HG02938 (cell line): ENCODE measurements around the gene PCARE.
A peak's percentile ranks its signal among the peaks of the same experiment; 100 is the strongest.
"Not testable (repeated sequence)": the region's sequence is repeated elsewhere in the genome, so short reads cannot be mapped to it uniquely, and the experiment has no call there.

Experiments used
- ATAC-seq: cut with Tn5 transposase; IDR thresholded peaks from one replicate; pipeline ENCODE4 v1.9.1; 2021; ENCODE audit warnings: mild to moderate bottlenecking, moderate library complexity; ENCODE audit not compliant: unreplicated experiment

PCARE gene

DNA sequence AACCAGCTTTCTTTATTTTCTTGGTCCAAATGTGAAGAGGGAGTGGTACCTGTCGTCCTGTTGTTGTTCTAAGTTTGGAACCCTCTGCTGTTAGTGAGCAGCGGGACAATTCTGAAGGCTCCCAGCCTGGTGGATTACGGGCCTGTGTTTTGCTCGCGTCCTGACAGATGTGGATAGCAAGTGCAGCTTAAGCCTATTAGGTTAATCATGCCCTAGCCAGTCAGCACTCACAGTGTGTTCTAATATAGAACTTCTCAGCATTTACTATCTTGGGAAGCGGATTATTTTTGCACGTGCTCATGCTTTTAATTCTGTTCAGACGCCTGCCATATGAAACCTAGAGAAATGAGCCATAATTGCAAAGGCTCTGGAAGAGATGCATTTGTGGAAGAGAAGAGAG is at the start of gene PCARE:
TSS of gene PCARE (minus strand) at position 113 of the 400 bp plus-strand sequence. CDS start 262 bp downstream, outside the sequence.
- ATAC-seq = no peak

DNA sequence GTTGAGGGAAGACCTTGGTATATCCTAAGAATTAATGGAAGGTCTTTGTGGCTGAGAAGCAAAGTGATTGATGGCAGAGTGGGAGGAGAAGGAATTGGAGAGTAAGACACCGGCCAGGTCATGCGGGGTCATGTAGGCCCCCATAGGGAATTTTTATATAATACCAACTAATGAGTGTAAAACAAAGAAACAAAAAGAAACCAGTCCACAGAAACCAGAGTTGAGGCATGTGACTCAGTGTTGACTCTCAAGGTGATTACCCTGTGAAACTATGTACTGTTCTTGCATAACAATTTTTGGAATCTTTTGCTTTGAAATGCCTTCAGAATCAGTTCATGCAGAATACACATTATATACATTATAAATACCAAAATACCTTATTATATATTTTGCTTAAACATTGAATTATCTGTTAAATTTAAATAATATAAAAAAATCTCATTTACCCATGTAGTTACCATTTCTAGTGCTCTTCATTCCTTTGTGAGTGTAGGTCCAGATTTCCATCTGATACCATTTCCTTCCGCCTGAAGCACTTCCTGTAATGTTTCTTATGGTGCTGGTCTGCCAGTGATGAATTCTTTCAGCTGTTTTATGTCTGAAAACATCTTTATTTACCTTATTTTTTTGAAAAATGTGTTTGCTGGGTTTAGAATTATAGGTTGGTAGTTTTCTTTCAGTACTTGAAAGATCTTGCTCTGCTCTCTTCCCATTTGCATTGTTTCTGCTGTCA is 49.5 kb upstream of the PCARE start:
- no peak for ATAC-seq

DNA sequence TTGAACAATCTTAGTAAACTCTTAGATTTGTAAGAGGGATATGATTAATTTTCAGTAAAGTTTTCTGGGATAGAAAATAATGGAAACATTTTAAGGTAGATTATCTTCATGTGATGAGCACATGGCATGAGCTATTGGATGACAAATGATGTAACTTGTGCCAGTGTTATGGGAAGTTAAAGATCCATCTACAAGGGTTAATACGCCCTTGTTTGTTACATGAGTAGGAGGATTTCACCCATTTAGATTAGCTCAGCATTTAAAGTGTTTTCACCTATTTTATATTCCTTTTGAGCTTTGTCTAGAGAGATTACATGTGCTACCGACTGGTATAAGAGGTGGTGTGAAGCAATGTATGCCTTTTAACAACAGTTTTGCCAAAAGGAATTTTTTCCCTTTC is 46.5 kb upstream of the PCARE start:
- no peak for ATAC-seq

DNA sequence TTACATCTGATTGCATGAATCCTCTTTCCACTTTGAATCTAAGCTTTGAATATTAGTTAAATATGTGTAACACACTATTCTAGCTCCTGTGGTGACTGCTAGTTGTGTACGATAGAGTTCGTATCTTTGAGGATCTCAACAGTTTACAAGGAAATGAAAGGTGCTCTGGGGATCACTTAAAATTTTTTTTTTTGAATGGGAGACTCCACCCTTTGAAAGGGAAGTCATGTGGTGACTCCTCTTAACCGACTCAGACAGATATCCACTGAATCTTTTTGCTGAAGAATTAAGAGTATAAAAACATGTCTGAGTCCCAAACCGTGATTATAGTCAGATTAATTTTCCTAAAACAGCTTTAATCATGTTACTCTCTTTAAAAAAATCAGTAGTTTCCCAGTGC is 44.9 kb upstream of the PCARE start:
- no peak for ATAC-seq

DNA sequence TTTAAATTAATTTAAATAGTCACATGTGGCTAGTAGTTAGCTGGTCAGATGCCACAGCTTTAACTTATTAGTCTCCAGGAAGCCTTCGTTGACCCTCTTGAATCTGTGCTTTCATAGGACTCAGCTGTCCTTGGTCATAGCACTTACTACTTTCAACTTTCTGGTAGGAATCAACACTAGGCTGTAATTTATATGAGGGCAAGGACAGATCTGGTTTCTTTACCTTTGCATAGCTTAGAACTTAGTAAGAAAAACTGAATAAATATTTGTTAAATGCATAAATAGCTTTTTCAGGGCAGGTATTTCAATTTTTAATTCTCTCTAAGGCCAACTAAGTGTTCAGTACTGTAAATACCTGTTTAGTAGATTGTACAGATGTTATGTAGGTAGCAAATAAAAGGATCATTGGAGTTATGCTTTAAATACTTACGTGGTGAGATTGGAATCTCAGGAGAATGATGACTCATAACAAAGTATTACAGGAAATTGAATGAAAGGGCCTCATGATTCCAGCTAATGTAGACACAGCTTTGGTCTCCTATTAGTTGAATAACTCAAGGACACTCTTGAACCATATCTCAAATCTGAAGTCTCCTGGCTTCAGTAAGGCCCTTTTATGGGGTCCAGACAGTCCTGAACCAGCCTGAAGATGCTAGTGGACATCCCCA is 43.4 kb upstream of the PCARE start:
- ATAC-seq = no peak

DNA sequence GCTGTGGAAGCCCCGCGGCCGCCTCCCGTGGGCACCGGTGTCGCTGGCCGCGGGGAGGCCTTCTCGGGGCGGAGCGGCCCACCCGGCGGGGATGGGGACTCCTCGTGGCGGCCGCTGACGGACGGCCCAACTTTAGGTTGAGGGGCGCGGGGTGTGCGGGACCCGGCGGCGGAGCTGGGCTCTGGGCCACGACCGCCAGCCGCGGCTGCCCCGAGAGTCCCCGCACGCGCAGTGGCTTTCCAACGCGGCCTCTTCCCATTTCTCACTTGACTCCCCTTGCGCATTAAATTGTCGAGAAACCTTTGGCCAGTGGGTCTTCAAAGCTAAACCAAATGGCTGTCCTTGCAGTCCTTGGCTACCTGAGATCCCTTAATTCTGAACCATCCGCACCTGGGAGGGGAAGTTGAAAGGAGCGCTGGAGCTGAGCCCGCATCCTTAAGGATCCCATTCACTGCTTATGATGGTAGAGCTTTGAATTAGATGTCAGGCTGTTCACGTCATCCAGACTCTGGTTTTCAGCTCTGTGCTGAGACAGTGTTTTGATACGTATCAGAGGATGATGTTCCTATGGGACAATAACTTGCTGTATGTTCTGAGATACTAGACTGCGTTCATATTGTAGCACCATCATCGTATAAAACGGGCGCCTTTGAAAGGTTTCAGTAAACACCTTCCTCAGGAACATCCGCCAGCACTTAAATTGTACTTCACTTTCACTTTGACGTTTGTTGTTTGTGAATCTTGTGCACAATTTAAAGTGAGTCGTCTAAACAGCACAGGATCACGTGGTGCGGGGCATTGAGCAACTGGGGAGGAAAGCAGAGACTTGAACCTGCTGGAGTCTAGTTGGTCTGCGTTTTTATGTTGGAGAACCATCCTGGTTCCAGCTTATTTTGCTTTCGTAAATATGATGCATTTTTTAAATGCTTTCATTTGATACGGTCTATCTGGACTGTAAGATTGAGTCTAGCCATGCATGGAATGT is 41.8 kb upstream of the PCARE start:
- peak; percentile 44 for ATAC-seq

DNA sequence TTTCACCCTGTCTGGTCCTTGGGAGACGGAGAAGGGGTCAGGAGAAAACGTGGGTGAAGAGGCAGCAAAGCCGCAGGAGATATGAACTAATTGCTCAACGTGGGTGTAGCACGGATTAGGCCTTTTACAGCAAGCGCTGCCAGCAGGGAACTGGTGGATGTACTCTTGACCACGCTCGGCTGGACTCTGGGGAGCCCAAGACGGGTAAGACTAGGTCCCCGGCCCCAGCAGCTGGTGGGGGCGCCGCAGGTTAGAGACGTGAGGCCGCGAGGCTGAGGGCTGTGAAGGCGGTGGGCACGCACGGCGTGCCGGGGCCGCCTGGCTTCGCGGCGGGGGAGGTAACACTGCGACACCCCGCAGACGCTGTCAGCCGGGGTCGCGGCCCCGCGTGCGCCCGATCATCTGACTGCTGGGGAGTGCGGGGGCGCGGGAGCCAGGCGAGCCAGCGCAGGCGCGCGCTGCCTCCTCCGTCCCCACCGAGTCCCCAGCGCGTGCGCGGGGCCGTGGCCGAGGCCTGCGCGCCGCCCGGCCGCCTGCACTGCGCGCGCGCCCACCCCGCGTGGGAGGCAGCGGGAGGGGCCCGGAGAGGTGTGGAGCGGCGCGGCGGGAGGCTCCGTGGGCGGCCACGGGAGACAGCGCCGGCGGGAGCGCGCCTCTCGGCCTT is 40.8 kb upstream of the PCARE start, which contains the start of gene CLIP4:
TSS of gene CLIP4 (plus strand) at position 470 of the 664 bp plus-strand sequence. CDS start 5,974 bp downstream, outside the sequence.
- ATAC-seq = no peak

DNA sequence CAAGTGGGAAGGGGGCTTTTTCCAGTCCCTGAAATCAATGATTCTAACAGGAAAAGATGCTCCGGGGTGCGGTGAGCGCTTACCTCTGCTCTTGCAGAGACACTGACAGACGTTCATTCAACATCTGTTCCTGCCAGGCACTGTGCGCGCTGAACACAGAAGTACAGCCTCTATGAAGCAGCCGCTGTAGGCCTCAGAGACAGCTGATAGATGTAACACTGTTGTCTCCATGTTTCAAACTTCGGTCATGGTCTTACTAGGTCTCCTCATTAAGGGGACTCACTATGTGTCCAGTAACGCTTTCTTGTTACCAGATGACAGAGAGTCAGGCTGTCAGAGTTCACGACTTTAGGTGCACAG is 40.2 kb upstream of the PCARE start:
- no peak for ATAC-seq

DNA sequence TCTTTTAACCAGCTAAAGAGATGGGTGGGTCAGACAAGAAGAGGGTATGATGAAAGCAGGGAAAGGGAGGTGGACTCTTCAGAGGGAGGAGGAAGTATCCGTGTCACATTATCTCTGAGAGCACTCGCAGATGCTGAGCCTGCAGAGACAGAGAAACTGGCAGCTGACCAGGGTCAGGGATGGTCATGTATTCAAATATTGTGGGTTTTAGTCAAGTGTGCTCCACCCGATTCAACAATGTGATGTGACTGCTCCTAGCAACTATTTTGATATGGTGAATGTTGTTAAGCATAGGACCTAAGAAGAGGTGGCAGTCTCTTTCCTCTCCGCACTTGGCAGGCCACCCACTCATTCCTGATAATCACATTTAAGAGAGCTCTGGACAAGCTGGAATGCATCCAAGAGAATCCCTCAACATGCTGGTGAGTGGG is 39.6 kb upstream of the PCARE start:
- no peak for ATAC-seq

DNA sequence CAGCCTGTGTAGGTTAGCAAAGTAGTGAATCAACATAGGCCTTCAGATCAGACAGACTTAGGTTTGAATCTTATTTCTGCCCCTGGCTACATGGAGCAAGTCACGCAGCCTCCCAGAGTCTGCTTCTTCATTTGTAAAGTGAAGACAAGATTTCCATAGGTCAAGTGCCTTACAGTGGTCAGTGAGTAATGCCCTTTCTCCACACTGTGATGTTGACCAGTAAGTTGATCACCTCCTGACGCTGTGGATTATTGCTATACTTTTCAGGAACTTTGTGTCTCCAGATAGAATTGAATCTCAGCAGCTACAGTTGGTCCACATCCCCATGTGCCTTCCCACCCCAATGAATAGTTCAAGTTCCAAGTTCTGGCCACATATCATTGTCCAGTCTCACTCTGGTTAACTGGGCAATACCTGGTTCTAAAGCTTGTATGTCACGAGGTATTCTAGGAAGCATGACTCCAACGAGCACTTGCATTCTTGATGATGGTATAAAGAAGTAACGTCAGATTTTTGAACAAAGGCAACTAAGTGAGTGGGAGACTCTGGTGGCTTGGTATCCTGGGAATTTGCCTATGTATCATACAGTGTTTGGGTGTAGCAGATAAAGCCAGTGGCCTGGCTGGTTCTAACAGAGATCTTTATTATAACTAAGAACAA is 38.8 kb upstream of the PCARE start:
- no peak for ATAC-seq

DNA sequence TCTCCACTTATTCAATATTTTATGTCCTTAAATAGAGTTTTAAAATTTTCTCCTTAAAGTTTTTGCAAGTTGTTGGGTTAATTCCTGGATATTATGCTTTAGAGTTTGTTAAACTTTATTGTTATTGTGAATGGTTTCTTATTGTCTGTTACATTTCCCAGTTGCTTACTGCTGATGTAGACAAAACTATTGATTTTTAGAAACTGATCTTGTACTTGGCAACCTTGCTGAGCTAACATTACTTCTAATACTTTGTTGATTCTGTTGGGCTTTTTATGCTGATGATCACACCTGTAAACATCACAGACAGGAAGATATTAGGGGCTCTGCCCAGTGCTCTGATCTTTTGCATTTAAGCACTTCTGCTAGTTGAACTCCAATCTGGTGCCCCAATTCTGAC is 38.1 kb upstream of the PCARE start:
- no peak for ATAC-seq

DNA sequence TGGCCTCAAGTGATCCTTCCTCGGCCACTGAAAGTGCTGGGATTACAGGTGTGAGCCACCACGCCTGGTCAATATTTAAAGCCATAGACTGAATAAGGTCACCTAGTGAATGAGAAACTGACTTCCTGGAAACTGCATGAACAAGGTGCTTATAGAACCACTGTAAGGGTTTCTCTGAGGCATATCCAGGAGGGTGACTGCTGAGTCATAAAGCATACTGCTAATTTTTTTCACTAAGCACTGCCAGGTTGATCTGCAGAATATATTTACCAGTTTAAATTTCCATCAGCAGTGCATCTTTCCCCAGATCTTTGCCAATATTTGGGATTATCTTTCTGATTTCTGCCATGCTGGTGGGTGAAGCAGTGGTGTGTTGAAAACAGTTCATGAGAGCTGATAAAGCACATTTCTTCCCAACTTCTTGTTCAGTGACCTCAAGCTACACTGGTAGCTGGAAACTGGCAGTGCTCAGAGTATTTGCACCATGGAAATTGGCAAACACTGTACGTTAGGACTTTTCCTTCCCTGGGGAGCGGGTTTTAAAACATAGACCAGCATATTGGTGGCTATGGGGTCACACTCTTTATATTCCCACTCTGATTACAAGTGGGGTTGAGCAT is 36.7 kb upstream of the PCARE start:
- no peak for ATAC-seq

DNA sequence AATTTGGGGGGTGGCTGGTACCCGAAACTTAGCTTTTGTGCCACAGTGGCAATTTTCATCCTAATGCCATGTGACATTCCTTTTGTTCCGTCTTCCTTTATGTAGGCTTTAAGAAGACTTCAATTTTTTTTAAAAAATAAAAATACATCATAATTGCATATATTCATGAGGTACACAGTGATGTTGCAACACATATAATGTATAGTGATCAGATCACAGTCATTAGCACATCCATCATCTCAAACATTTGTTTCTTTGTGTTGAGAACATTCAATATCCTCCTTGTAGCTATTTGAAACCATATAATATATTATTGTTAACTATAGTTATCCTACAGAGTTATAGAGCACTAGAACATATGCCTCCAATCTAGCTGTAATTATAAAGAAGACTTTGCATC is 34.9 kb upstream of the PCARE start:
- ATAC-seq = no peak

DNA sequence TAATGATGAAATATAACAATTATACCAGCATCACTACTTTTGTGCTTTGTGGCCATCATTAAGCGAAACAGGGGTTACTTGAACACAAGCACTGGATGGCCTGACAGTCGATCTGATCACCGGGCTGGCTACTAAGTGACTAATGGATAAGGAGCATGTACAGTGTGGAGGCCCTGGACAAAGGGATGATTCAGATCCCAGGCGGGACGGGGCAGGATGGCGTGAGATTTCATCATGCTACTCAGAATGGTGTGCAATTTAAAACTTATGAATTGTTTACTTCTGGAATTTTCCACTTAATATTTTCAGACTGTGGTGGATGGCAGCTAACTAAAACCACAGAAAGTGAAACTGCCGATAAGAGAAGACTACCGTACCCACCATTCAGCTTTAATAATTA is 33.9 kb upstream of the PCARE start:
- ATAC-seq = no peak

DNA sequence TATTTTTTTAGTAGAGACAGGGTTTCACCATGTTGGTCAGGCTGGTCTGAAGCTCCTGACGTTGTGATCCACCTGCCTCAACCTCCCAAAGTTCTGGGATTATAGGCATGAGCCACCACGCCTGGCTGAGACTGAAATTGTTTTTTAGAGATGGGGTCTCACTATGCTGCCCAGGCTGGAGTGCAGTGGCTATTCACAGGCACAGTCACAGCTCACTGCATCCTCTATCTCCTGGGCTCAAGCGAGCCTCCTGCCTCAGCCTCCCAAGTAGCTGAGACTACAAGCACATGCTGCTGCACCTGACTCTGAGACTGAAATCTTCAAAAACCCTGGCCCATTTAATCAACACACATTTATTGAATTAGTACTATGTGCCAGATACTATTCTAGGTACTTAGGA is 33.2 kb upstream of the PCARE start:
- not testable (repeated sequence) for ATAC-seq

DNA sequence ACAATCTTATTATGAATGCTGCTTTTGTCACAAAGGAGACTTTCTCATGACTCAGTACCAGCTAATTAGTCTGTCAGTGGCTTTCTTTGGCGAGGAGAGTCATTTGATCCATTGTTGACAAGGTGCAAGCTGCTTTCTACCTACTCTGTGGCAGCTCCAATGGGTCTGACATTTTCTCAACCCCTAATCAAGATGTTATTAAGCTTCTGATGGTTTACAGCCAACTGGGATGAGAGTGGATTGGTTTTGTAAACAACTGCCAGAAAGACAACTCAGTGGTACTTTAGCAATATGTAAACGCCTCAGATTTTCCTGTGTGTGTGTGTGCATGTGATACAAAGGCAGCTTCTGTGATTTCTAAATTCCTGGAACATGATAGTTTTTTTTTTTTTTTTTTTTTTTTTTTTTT is 32.7 kb upstream of the PCARE start:
- ATAC-seq = no peak

DNA sequence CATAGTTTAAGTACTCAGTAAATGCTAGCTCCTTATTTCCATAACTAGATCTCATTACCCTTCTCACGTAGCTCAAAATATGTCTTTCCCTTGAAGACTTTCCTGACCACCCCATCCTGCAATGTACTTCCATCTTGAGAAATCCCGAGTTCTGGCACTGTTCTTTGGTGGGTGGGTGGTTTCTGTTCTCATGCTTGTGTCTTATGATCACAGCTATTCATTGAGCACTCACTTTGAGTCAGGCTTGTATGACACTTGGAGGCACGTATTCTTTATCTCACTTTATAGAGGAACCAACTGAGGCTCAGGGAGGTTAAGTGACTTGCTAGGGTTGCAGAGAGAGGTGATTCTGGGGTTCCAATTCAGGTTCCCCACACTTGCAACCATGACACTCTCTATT is 31.9 kb upstream of the PCARE start:
- no peak for ATAC-seq

DNA sequence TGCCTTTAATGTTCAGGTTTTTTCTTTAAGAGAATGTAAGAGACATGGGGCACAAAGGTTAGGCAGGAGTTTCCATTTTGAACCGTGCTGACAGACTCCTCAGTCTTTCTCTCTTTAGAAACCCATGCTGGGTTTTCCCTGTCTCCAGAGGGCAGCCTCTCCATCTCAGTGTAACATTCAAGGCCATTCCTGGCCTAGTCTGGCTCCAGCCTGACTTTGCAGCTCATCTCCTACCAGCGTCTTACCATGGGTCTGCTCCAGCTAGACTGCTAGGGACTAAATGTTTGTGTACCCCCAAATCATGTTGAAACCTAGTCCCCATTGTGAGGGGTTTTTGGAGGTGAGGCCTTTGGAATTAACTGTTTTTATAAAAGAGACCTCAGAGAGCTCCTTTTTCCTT is 31.1 kb upstream of the PCARE start:
- no peak for ATAC-seq

DNA sequence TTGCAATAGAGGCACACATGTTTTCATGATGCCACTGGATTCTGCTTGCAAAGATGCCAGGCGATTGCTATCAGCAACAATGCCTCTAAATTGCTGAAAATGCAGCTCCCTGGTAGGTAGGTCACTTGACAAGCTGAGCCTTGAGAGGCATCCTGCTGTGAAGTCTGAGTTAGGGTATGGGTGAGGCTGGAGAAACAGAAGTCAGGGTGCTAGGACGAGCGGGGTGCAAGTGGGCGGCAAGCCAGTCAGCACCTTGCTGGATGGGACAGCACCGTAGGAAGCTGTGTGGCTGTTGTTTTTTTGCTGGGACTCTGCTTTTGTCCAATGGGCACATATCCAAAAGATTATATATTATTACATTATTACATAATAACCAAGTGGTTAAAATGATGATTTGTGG is 30.4 kb upstream of the PCARE start:
- no peak for ATAC-seq

DNA sequence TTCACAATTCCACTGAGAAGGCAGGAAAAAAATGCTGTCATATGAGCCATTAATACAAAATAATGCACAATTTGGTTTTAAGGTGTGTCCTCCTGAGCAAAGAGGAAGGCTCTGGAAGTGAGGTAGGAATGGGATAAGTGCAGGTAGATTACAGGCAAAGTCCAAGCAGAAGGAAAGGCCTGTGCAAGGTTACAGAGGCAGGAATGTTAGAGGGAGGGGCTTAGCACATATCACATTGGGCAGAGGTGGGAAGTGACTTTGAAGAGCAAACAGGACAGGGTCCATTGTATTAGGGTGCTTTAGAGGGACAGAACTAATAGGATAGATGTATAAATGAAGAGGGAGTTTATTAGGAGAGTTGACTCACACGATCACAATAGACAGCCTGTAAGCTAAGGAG is 26.2 kb upstream of the PCARE start:
- ATAC-seq = no peak
